DMS79 (cell line): Measurements from ENCODE around the gene IQCN.

Experiments used
- DNase-seq: peaks from one replicate; lab custom pipeline; 2025; lab: John Stamatoyannopoulos, UW

IQCN gene

GRCh38 chr19:18231775-18232174 lies 42.5 kb downstream of the IQCN start:
- no peak for DNase-seq

- DNase-seq = no peak
Measured at GRCh38 chr19:18230941-18231734, 43.1 kb downstream of the IQCN start.

- DNase-seq = no peak
Measured at GRCh38 chr19:18229915-18230314, 44.3 kb downstream of the IQCN start.

GRCh38 chr19:18229474-18229873 lies 44.8 kb downstream of the IQCN start:
- DNase-seq = no peak

GRCh38 chr19:18227781-18228271 lies 46.4 kb downstream of the IQCN start:
- DNase-seq = no peak

- no peak for DNase-seq
Measured at GRCh38 chr19:18226956-18227780, 47.1 kb downstream of the IQCN start.

- DNase-seq = no peak
Measured at GRCh38 chr19:18225702-18226468, 48.4 kb downstream of the IQCN start, which contains the start of gene PDE4C. Gene PDE4C, minus strand, starts transcription at chr19:18226438. Its CDS starts 23 bp downstream, at chr19:18226415.

- no peak for DNase-seq
Measured at GRCh38 chr19:18225355-18225701, 48.9 kb downstream of the IQCN start.

GRCh38 chr19:18224525-18225354 lies 49.5 kb downstream of the IQCN start:
- peak; percentile 95 for DNase-seq

GRCh38 chr19:18223860-18224524 lies 50.3 kb downstream of the IQCN start:
- DNase-seq = no peak

- DNase-seq = no peak
Measured at GRCh38 chr19:18221815-18222725, 52.2 kb downstream of the IQCN start.

- DNase-seq = no peak
Measured at GRCh38 chr19:18220632-18221275, 53.5 kb downstream of the IQCN start.

GRCh38 chr19:18219911-18220631 lies 54.2 kb downstream of the IQCN start:
- DNase-seq = no peak

- no peak for DNase-seq
Measured at GRCh38 chr19:18218600-18218999, 55.7 kb downstream of the IQCN start.

GRCh38 chr19:18218159-18218558 lies 56.1 kb downstream of the IQCN start:
- DNase-seq = no peak

- DNase-seq = no peak
Measured at GRCh38 chr19:18216789-18217188, 57.5 kb downstream of the IQCN start.

- DNase-seq = no peak
Measured at GRCh38 chr19:18214779-18215433, 59.3 kb downstream of the IQCN start.

GRCh38 chr19:18211683-18212082 lies 62.6 kb downstream of the IQCN start:
- no peak for DNase-seq
